HEK293T (cell line): ENCODE data around the gene IGSF5.

ENCODE experiments used
- FOXA1 ChIP-seq: fragments of 450-650 bp; IDR thresholded peaks from 2 replicates; pipeline ENCODE4 v1.6.1; 2016; ENCODE audit warnings: mild to moderate bottlenecking
- FOXM1 ChIP-seq: fragments of 450-650 bp; IDR thresholded peaks from 2 replicates; pipeline ENCODE4 v1.6.1; 2017; ENCODE audit warnings: mild to moderate bottlenecking, borderline replicate concordance
- L3MBTL2 ChIP-seq: fragments of 450-650 bp; conservative IDR thresholded peaks from 2 replicates; pipeline ENCODE4 v1.6.1; 2016; ENCODE audit warnings: mild to moderate bottlenecking
- LEF1 ChIP-seq: fragments of 450-650 bp; IDR thresholded peaks from 2 replicates; pipeline ENCODE4 v1.6.1; 2017; ENCODE audit warnings: mild to moderate bottlenecking, borderline replicate concordance
- ZNF384 ChIP-seq: fragments of 450-650 bp; IDR thresholded peaks from 2 replicates; pipeline ENCODE4 v1.6.1; 2016

- TF ChIP-seq FOXM1 (no peak), L3MBTL2 (no peak), LEF1 (no peak), FOXA1 (no peak), ZNF384 (no peak)
These were observed 65.0 kb downstream of the IGSF5 start for GRCh38 chr21:39809936-39810335.
